Large intestine (tissue), 3 donors: ENCODE results near the gene FYCO1. TPM values are rescaled to one million over a fixed set of nuclear protein-coding genes. Genes with fewer than 3 reads are reported as not detected.

Source experiments
- DNase-seq, 2 donors: peaks; one replicate each; pipeline versions ENCODE4 v3.0.0 to v3.0.0-alpha.2; 2013
- H3K27ac ChIP-seq: one replicate; pipeline ENCODE4 v1.5.1; 2013; ENCODE audit warnings: low read length
- H3K27me3 ChIP-seq: 2 replicates; pipeline ENCODE4 v1.6.1; 2013; ENCODE audit warnings: low read length; ENCODE audit not compliant: control insufficient read depth, insufficient read depth
- H3K36me3 ChIP-seq: 2 replicates; pipeline ENCODE4 v1.6.1; 2013; ENCODE audit warnings: low read length; ENCODE audit not compliant: control insufficient read depth, insufficient read depth
- H3K4me1 ChIP-seq: one replicate; pipeline ENCODE4 v1.6.1; 2013; ENCODE audit warnings: low read length; ENCODE audit not compliant: control insufficient read depth, insufficient read depth
- H3K4me3 ChIP-seq: one replicate; pipeline ENCODE4 v1.5.1; 2013; ENCODE audit warnings: low read length
- H3K9me3 ChIP-seq: one replicate; pipeline ENCODE4 v1.6.1; 2013; ENCODE audit warnings: mild to moderate bottlenecking, low read depth, low read length, moderate library complexity; ENCODE audit not compliant: control insufficient read depth
- WGBS: methylation state at CpG from one replicate; pipeline ENCODE4 v1.1.5; 2013; ENCODE audit warnings: low lambda C conversion rate; ENCODE audit not compliant: insufficient coverage; 5-methylcytosine and 5-hydroxymethylcytosine counted together
- polyA plus RNA-seq: library from polyadenylated mRNA; unstranded; fragments of 120-200 nt; gene quantifications from one replicate; pipeline ENCODE4 v1.2.1, GENCODE V29; 2013

Gene FYCO1
- polyA plus RNA-seq, 1 donor, result 19.6 TPM

DNA sequence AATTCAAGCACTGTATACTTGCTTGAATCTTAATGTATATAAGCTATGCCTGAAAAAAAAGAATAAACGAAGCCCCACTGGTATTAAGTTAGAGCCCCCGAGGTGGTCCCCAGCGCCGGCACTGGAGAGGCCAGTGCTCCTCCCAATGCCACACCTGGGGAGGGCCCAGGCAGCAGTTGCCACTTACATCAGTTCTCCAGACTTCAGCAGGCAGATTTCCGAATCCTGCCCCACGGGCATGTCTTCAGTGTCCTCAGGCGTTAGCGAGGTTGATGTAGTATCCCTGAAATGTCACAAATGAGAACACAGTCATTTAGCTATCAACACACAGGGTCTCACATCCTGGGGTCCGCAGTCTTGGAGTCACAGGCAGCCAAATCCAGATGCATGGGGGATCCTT lies 59.4 kb downstream of the FYCO1 start:
- Histone ChIP-seq H3K36me3 (peaks cover 61% of the 10 kb centered on the region), H3K9me3 (no peaks in the 10 kb centered on the region), H3K4me3 (no peak overlapping the region), H3K4me1 (no peaks in the 10 kb centered on the region), H3K27me3 (no peaks in the 10 kb centered on the region), H3K27ac (no peak overlapping the region)
- WGBS, result no CpG with 5 or more reads among the region's 9 CpGs
- no peak for DNase-seq

DNA sequence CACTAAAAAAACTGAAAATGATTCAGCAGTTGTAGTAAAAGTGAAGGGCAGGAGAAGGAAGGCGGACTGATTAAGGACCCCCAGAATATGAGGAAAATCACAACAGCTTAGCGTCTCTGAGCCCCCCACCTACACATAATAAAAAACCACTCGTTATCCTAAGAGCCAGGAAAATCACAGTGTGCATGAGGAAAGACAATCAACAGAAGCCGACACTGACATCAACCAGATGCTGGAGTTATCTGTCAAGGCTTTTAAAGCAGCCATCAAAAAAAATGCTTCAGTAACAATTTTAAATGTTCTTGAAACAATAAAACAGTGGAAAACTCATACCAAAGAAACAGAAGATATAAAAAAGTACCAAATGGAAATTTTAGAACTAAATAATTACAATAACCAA lies 62.0 kb downstream of the FYCO1 start:
- Histone ChIP-seq H3K36me3 (peaks cover 83% of the 10 kb centered on the region), H3K4me1 (no peaks in the 10 kb centered on the region), H3K4me3 (no peak overlapping the region), H3K27ac (no peak overlapping the region), H3K9me3 (no peaks in the 10 kb centered on the region), H3K27me3 (no peaks in the 10 kb centered on the region)
- no peak for DNase-seq
- WGBS, result 82% methylated on average over 2 of the region's 4 CpGs

DNA sequence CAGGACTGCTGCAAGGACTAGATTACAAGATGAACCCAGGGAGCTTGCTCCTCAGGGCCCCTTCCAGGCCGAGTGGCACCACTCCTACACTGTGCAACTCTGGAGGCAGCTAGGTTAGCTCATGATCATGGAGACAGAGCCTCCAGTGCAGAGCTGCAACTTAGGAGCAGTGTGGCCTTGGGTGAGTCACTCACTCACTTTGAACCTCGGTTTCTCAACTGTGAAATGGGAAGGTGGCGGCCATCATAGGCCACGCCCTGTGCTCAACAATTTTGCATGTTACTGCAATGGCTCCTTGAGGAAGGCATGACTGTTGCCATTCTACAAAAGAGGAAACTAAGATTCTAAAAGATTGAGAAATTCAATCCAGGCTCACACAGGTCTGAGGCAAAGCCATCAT lies 63.5 kb downstream of the FYCO1 start:
- DNase-seq, result no peak
- Histone ChIP-seq H3K4me1 (no peaks in the 10 kb centered on the region), H3K4me3 (no peak overlapping the region), H3K27ac (no peak overlapping the region), H3K9me3 (no peaks in the 10 kb centered on the region), H3K27me3 (no peaks in the 10 kb centered on the region), H3K36me3 (peaks cover 90% of the 10 kb centered on the region)
- no CpG with 5 or more reads among the region's 4 CpGs for WGBS

DNA sequence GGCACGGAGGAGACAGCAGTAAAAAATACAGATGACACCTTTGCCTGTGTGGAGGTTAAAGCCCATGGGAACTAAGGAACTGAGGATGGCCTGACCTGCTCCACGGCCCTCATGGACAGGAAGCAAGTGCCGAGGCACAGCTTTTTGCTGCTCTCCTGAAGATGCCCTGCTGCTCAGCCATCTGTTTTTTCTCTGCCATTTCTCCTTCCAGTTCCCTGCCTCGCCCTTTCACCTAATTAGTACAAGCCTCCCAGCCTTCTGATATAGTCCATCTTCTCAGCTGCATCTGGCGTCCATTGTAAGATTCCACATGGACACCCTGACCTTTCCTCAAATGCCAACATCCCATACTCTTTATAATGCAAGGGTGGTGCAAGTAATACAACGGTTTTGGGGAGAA lies 64.1 kb downstream of the FYCO1 start:
- no CpG with 5 or more reads among the region's 6 CpGs for WGBS
- no peak for DNase-seq
- Histone ChIP-seq H3K4me1 (no peaks in the 10 kb centered on the region), H3K4me3 (no peak overlapping the region), H3K9me3 (no peaks in the 10 kb centered on the region), H3K27me3 (no peaks in the 10 kb centered on the region), H3K27ac (no peak overlapping the region), H3K36me3 (peaks cover 85% of the 10 kb centered on the region)

DNA sequence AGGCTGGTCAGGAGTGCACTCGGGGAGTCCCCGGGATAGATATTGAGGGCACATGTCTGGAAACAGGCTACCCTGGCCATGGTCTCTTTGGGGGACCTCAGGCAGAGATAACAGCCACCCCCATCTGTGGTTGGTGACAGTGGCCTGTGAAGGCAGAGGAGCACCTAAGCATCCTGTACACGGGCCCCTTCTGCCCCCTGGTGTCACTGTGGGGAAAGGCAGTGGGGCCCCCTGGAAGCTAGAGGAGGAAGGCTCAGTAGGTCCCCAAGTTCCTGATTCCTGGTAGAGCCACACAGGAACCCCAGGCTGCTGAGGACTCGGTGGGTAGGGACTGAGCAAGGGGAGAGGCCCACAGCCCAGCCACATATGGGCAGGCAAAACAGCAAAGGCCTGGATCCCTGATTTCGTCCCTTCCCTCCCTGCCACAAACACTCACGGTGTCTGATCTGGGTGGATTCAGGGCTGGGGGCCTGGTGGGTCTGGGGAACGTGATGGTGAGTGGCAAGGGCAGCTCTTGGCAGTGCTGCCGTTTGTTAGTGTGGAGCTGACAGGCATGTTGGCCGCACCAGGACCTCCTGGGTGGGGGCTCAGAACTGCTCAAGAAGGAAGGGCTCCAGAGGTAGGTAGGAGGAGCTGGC lies 66.5 kb downstream of the FYCO1 start:
- Histone ChIP-seq H3K27me3 (no peaks in the 10 kb centered on the region), H3K4me1 (no peaks in the 10 kb centered on the region), H3K4me3 (no peak overlapping the region), H3K27ac (no peak overlapping the region), H3K9me3 (no peaks in the 10 kb centered on the region), H3K36me3 (peaks cover 75% of the 10 kb centered on the region)
- peak; percentile 20 to 29 for DNase-seq
- no CpG with 5 or more reads among the region's 9 CpGs for WGBS

DNA sequence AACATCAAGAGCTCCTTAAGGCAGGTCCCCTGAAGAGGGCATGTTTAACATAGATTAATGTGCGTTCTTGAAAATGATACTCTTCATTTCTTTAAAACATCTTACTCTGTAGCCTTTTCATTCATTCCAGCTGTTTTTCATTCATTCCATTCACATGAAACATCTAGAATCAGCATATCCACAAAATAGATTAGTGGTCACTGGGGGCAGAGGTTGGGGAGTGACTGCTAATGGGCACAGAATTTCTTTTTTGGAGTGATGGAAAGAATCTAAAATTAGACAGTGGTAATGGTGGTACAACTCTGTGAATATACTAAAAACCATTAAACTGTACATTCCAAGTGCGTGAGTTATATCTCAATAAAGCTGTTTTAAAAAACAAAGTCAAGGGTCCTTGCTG lies 67.7 kb downstream of the FYCO1 start:
- no peak for DNase-seq
- no peaks in the 10 kb centered on the region for H3K4me1 ChIP-seq
- no peaks in the 10 kb centered on the region for H3K9me3 ChIP-seq
- no CpG with 5 or more reads among the region's 2 CpGs for WGBS
- H3K4me3 ChIP-seq, result no peak overlapping the region
- no peak overlapping the region for H3K27ac ChIP-seq
- peaks cover 80% of the 10 kb centered on the region for H3K36me3 ChIP-seq
- H3K27me3 ChIP-seq, result no peaks in the 10 kb centered on the region

DNA sequence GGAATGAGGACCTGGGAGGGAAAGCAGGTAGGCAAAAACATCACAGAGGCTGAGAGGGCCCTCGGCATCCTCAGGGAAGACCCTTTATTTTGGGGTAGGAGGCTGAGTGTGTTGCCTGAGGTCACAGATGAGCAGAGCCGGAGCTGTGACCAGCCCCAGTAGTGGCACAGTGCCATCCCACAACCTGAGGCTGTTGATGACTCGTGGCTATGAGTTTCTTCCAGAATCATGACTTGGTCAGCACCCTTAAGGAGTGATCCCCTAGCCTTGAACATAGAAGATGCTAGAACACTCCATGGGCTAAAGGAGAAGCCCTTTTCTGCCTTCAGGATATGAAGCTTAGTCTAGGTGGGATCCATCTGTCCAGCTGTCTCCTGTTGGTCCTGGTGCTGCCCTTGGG lies 71.9 kb downstream of the FYCO1 start:
- Histone ChIP-seq H3K9me3 (no peaks in the 10 kb centered on the region), H3K4me1 (no peaks in the 10 kb centered on the region), H3K27me3 (no peaks in the 10 kb centered on the region), H3K27ac (no peak overlapping the region), H3K4me3 (no peak overlapping the region), H3K36me3 (peaks cover 76% of the 10 kb centered on the region)
- DNase-seq, result no peak
- no CpG with 5 or more reads among the region's 3 CpGs for WGBS

DNA sequence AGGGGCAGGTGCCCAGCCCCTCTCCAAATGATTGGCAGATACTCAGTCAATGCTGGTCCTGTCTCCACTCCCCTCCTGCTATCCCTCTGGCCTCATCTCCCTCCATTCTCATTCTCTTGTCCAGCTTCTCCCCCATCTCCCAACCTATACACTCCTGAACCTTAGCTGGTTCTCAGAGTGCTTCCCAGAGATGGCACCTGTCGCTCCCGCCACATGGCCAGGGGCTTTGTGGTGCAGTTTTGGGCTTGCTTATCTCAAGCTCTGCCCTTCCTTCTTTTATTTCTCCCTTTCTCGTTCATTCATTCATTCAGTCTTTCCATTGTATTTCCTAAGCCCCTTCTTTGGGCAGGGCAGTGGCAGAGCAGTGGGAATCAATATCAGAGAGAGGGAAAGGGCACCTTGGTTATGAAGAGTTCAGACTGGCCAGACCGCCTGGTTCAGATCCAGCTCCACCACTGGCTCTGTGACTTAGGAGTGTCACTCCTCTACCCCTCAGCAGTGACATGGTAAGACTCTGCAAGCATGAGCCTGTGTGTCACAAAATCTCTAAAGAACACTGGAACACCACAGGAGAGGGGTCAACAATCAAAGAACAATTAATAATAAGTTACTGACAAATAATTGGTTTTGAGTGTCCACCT lies 72.6 kb downstream of the FYCO1 start:
- Histone ChIP-seq H3K9me3 (no peaks in the 10 kb centered on the region), H3K27ac (no peak overlapping the region), H3K4me3 (no peak overlapping the region), H3K4me1 (no peaks in the 10 kb centered on the region), H3K27me3 (no peaks in the 10 kb centered on the region), H3K36me3 (peaks cover 72% of the 10 kb centered on the region)
- WGBS, result no CpG with 5 or more reads among the region's 4 CpGs
- DNase-seq, result no peak

DNA sequence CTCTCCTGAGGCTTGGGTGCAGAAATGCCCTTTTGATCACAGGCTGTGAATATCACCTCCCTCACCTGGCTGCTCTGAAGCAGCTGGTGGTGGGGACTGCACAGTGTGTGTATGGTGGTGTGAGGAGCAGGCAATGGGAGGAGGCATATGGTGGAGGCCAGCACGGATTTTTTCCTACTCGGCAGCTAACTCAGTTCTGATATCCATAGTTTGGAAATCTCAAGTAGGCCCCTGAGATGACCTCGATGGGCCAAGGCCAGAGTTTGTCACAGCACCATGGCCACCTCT lies 73.6 kb downstream of the FYCO1 start:
- DNase-seq, result no peak
- Histone ChIP-seq H3K27ac (no peak overlapping the region), H3K9me3 (no peaks in the 10 kb centered on the region), H3K27me3 (no peaks in the 10 kb centered on the region), H3K4me3 (no peak overlapping the region), H3K4me1 (no peaks in the 10 kb centered on the region), H3K36me3 (peaks cover 62% of the 10 kb centered on the region)
- no CpG with 5 or more reads among the region's 3 CpGs for WGBS

DNA sequence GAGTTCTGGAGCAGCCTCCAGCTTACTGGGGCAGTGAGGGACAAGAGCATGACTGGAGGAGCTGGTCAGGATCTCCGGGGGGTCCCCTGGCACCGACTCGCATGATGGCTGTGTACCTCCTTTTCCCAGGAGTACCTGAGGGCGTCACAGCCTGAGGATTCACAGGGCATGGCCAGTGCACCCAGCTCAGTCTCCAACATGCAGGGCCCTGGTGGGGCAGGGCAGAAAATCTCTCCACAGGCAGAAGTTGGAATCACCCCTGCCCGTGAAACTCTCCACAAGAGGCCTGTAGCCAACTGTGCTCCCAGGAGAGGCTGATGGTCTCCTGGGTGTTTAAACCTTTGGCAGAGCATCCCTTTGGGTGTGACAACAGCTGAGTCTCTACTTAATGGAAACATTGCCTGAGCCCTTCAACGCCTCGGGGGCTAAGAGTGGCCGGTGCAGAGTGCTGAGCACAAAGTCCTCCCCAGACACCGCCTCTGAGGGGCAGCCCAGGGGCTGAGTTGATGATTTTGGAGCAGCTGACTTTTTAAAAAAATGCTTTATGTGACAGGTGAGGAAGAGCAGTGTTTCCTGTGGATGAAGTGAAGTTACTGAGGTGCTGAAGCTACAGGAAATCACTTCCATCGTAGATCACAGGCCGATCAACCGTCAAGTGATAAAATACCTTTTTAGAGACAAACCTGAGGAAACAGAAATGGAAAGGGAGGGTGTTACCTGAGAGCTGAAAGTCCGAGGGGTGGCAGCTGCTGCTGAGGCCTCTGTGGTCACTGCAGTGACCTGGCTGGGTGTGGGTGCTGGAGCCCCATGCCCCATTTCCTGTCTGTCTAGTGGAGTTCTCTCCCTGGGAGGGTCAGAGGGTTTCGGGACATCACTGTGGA lies 74.2 kb downstream of the FYCO1 start:
- Histone ChIP-seq H3K4me1 (no peaks in the 10 kb centered on the region), H3K36me3 (peaks cover 62% of the 10 kb centered on the region), H3K27ac (no peak overlapping the region), H3K4me3 (no peak overlapping the region), H3K9me3 (no peaks in the 10 kb centered on the region), H3K27me3 (no peaks in the 10 kb centered on the region)
- DNase-seq, result no peak
- no CpG with 5 or more reads among the region's 14 CpGs for WGBS
